ENCODE data around the gene C11orf97. TPM values are rescaled to one million over a fixed set of nuclear protein-coding genes. Genes with fewer than 3 reads are reported as not detected.
A peak's percentile ranks its signal among the peaks of the same experiment; 100 is the strongest.

Gene C11orf97
- total and polyA plus RNA-seq, 12 donors = 0.17 TPM; not detected in 11

- Histone ChIP-seq H3K36me3 (replicated peaks in 1 of 2) (no peaks in the 10 kb centered on the region), H3K4me1 (replicated peaks in 1 of 2) (peaks cover 0 to 4% of the 10 kb centered on the region in 2 donors), H3K4me3 (no peak overlapping the region), H3K9me3 (replicated peaks in 1 of 3) (no peaks in the 10 kb centered on the region), H3K27me3 (no peaks in the 10 kb centered on the region), H3K27ac (no peak overlapping the region)
- intact Hi-C loops (cut with DNase I) = loop anchor here (5.0 to 10.0 kb wide), 3 partner anchors 43 to 375 kb away; no protein-coding TSS in a partner anchor
- TF ChIP-seq POLR2A (IDR thresholded peaks at IDR 0.05) (no peak), CTCF (IDR thresholded peaks at IDR 0.05) (peak; percentile 45 to 77 (median 56))
- peak in 1 of 7 donors; percentile 30 for DNase-seq
- 2 to 12% (median 7%) methylated on average over 5 of the region's 5 CpGs for WGBS, 4 donors
These were observed 7.3 kb downstream of the C11orf97 start for GRCh38 chr11:94519478-94520084.

GRCh38 chr11:94521684-94522083, 9.4 kb downstream of the C11orf97 start:
- intact Hi-C loops (cut with DNase I) = loop anchor here (5.0 to 10.0 kb wide), 3 partner anchors 41 to 373 kb away; no protein-coding TSS in a partner anchor
- no peaks in the 10 kb centered on the region for H3K36me3 ChIP-seq (replicated peaks in 1 of 2)
- TF ChIP-seq CTCF (IDR thresholded peaks at IDR 0.05) = peak in 4 of 6 experiments; percentile 7 to 46 (median 36)
- TF ChIP-seq POLR2A (IDR thresholded peaks at IDR 0.05) = no peak
- 33 to 56% (median 43%) methylated on average over 5 of the region's 5 CpGs for WGBS, 4 donors
- H3K4me1 ChIP-seq (replicated peaks in 1 of 2) = peaks cover 0 to 4% of the 10 kb centered on the region in 2 donors
- no peaks in the 10 kb centered on the region for H3K9me3 ChIP-seq (replicated peaks in 1 of 3)
- no peak overlapping the region for H3K4me3 ChIP-seq
- no peak overlapping the region for H3K27ac ChIP-seq
- no peak for DNase-seq
- H3K27me3 ChIP-seq = no peaks in the 10 kb centered on the region

- H3K27me3 ChIP-seq = no peaks in the 10 kb centered on the region
- intact Hi-C loops (cut with DNase I) = loop anchor here (5.0 to 10.0 kb wide), 3 partner anchors 38 to 370 kb away; no protein-coding TSS in a partner anchor
- H3K36me3 ChIP-seq (replicated peaks in 1 of 2) = no peaks in the 10 kb centered on the region
- peaks cover 0 to 4% of the 10 kb centered on the region in 2 donors for H3K4me1 ChIP-seq (replicated peaks in 1 of 2)
- H3K4me3 ChIP-seq = no peak overlapping the region
- H3K9me3 ChIP-seq (replicated peaks in 1 of 3) = no peaks in the 10 kb centered on the region
- TF ChIP-seq POLR2A (IDR thresholded peaks at IDR 0.05) (no peak), CTCF (IDR thresholded peaks at IDR 0.05) (no peak)
- H3K27ac ChIP-seq = no peak overlapping the region
- no peak for DNase-seq
- WGBS, 4 donors = 63 to 81% (median 74%) methylated on average over 1 of the region's 1 CpG
These were observed 12.1 kb downstream of the C11orf97 start for GRCh38 chr11:94524341-94524740.

GRCh38 chr11:94525546-94526324, 13.5 kb downstream of the C11orf97 start:
- DNase-seq = peak; percentile 29 to 84 (median 78)
- no peak overlapping the region for H3K27ac ChIP-seq
- 42 to 48% (median 47%) methylated on average over 5 of the region's 5 CpGs for WGBS, 4 donors
- TF ChIP-seq CTCF (IDR thresholded peaks at IDR 0.05) (no peak), POLR2A (IDR thresholded peaks at IDR 0.05) (no peak)
- H3K27me3 ChIP-seq = no peaks in the 10 kb centered on the region
- intact Hi-C loops (cut with DNase I) = loop anchor here (10.0 kb wide), 2 partner anchors 69 to 369 kb away; no protein-coding TSS in a partner anchor
- no peak overlapping the region for H3K4me3 ChIP-seq
- H3K4me1 ChIP-seq (replicated peaks in 1 of 2) = no peaks in the 10 kb centered on the region
- H3K9me3 ChIP-seq (replicated peaks in 1 of 3) = no peaks in the 10 kb centered on the region
- H3K36me3 ChIP-seq (replicated peaks in 1 of 2) = no peaks in the 10 kb centered on the region
